ENCODE measurements around the gene CRYBB3. TPM values are rescaled to one million over a fixed set of nuclear protein-coding genes. Genes with fewer than 3 reads are reported as not detected.
A peak's percentile ranks its signal among the peaks of the same experiment; 100 is the strongest.

The CRYBB3 gene
- total RNA-seq, 1 experiment from 2014 or later = 0.39 TPM

DNA sequence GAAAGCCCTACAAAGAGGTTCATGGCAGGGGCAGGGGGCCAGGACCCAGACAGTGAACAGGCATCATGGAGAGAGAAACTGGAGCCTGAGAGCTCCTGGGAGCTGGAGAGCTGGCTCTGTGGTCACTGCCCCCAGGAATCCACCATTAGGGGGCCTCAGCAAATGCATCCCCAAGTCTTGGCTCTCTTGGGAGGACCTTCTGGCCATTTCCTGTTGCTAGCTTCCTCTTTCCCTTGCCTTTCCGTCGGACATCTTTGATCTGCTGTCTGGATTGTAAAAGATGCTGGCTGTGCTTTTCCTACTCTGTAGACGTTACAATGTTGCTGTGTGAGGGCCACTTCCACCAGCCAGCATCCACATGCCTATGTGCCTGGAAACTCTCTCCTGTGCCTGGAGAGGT lies 12.7 kb downstream of the CRYBB3 start:
- no peak overlapping the region for H3K4me3 Mint-ChIP-seq
- no peak overlapping the region for H2BK5ac ChIP-seq (ENCODE audit: insufficient read length, low read length)
- H3K4me2 ChIP-seq (ENCODE audit: insufficient read depth, insufficient read length, low read length) = no peak overlapping the region
- H3K9ac ChIP-seq (ENCODE audit: extremely low read depth, insufficient read length, low read length) = no peak overlapping the region
- H2BK120ac ChIP-seq (ENCODE audit: low read depth, low read length, poor library complexity, severe bottlenecking) = no peak overlapping the region
- H3K27ac Mint-ChIP-seq = no peak overlapping the region
- no peak overlapping the region for H4K8ac ChIP-seq (replicated peaks; ENCODE audit: insufficient read length, low read depth, low read length)
- H3K23me2 ChIP-seq (ENCODE audit: insufficient read length, low read depth, low read length, poor library complexity, severe bottlenecking) = no peaks in the 10 kb centered on the region
- H3K27ac ChIP-seq (ENCODE audit: insufficient read length, low read depth, low read length) = no peak overlapping the region
- H3K23ac ChIP-seq (ENCODE audit: insufficient read length, low read depth, low read length) = no peak overlapping the region
- no peak overlapping the region for H2BK15ac ChIP-seq (ENCODE audit: low read depth, low read length)
- H3K79me2 ChIP-seq (ENCODE audit: insufficient read depth, low read length) = no peaks in the 10 kb centered on the region
- no peak overlapping the region for H4K91ac ChIP-seq (ENCODE audit: insufficient read length, low read depth, low read length)
- H3K79me1 ChIP-seq (ENCODE audit: insufficient read depth, low read depth, low read length, poor library complexity, severe bottlenecking) = no peaks in the 10 kb centered on the region
- no CpG with 5 or more reads among the region's 3 CpGs for WGBS (ENCODE audit: extremely low coverage, insufficient read length, low lambda C conversion rate)
- H2BK12ac ChIP-seq (ENCODE audit: insufficient read length, low read depth, low read length) = no peak overlapping the region
- H3K9me3 ChIP-seq (ENCODE audit: control insufficient read depth, low read depth, low read length) = no peaks in the 10 kb centered on the region
- no peaks in the 10 kb centered on the region for H4K20me1 ChIP-seq (ENCODE audit: control insufficient read depth, insufficient read depth, insufficient read length)
- H3K4ac ChIP-seq (ENCODE audit: low read depth, low read length) = no peak overlapping the region
- H3K4me1 ChIP-seq (ENCODE audit: insufficient read depth, low read length) = no peaks in the 10 kb centered on the region
- H3K9me3 Mint-ChIP-seq = peaks cover 15 to 16% of the 10 kb centered on the region in 2 experiments; a peak in 4 of 5 replicates
- H2BK20ac ChIP-seq (ENCODE audit: low read depth, low read length, poor library complexity, severe bottlenecking) = no peak overlapping the region
- no peak overlapping the region for H3K56ac ChIP-seq (ENCODE audit: insufficient read length, low read depth, low read length)
- H3K18ac ChIP-seq (ENCODE audit: insufficient read length, low read depth, low read length) = no peak overlapping the region
- H3K27me3 Mint-ChIP-seq (ENCODE audit: low read depth) = peaks cover 16% of the 10 kb centered on the region
- TF ChIP-seq, protein P1, sequence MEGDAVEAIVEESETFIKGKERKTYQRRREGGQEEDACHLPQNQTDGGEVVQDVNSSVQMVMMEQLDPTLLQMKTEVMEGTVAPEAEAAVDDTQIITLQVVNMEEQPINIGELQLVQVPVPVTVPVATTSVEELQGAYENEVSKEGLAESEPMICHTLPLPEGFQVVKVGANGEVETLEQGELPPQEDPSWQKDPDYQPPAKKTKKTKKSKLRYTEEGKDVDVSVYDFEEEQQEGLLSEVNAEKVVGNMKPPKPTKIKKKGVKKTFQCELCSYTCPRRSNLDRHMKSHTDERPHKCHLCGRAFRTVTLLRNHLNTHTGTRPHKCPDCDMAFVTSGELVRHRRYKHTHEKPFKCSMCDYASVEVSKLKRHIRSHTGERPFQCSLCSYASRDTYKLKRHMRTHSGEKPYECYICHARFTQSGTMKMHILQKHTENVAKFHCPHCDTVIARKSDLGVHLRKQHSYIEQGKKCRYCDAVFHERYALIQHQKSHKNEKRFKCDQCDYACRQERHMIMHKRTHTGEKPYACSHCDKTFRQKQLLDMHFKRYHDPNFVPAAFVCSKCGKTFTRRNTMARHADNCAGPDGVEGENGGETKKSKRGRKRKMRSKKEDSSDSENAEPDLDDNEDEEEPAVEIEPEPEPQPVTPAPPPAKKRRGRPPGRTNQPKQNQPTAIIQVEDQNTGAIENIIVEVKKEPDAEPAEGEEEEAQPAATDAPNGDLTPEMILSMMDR (conservative IDR thresholded peaks at IDR 0.05) = peak; percentile 26; the same call in 1 of the 3 replicates
- H2AK5ac ChIP-seq (ENCODE audit: insufficient read length, low read length) = no peak overlapping the region
- no peak overlapping the region for H4K5ac ChIP-seq (ENCODE audit: insufficient read length, low read depth, low read length)
- H3K14ac ChIP-seq (ENCODE audit: insufficient read depth, low read length) = no peak overlapping the region
- no peak for DNase-seq
- H3K27me3 ChIP-seq (ENCODE audit: insufficient read depth, low read length) = no peaks in the 10 kb centered on the region
- H3K4me1 Mint-ChIP-seq = no peaks in the 10 kb centered on the region; a peak in 1 of 4 replicates
- H2AFZ ChIP-seq (ENCODE audit: low read length) = no peak overlapping the region
- no peak overlapping the region for H3T11ph ChIP-seq (ENCODE audit: low read length)
- H3K36me3 Mint-ChIP-seq (ENCODE audit: insufficient read depth in 1 of 3, low read depth in 3 of 3) = peaks cover 5 to 9% (median 5%) of the 10 kb centered on the region in 3 experiments; a peak in 6 of 7 replicates

Data from H9 (cell line).